Spleen (tissue), 7 donors: Measurements from ENCODE around the gene KRT31.

Source experiments
- CTCF ChIP-seq, 11 experiments: fragments of 200-600 bp in 7 of 11; fragments of 450-650 bp in 4 of 11; sonication (generic) in 4 of 11; IDR thresholded peaks in 8 of 11; conservative IDR thresholded peaks in 3 of 11; 1 replicate in 7 of 11; 2 replicates in 4 of 11; pipeline versions ENCODE4 v1.4.0 to v1.8.0; 2016 to 2021; ENCODE audit warnings: antibody characterized with exemption in 11 of 11, inconsistent platforms in 4 of 11, mild to moderate bottlenecking in 1 of 11
- POLR2A ChIP-seq, 3 donors: fragments of 450-650 bp; IDR thresholded peaks; one replicate each; pipeline ENCODE4 v1.5.1; 2017; ENCODE audit warnings: antibody characterized with exemption in 3 of 3, mild to moderate bottlenecking in 1 of 3
- POLR2AphosphoS5 ChIP-seq, 3 donors: sonication (generic); formaldehyde crosslinking; IDR thresholded peaks; one replicate each; pipeline ENCODE4 v1.5.1; 2017; ENCODE audit warnings: antibody characterized with exemption in 3 of 3
- donor health status: DM: no; HTN: no; CAD: no; lungs with moderate emphysema.
- donor health status: DM: no; HTN: no; CAD: no.
- donor health status: DM: no; HTN: no; CAD: no.

- no peak for TF ChIP-seq CTCF (IDR thresholded peaks at IDR 0.05 in 8 of 11, conservative IDR thresholded peaks at IDR 0.05 in 3 of 11)
- TF ChIP-seq POLR2A (IDR thresholded peaks at IDR 0.05), result no peak
- TF ChIP-seq POLR2AphosphoS5 (IDR thresholded peaks at IDR 0.05), result no peak
Measured at GRCh38 chr17:41382394-41382793, 15.0 kb downstream of the KRT31 start.
